Measurements from ENCODE around the gene FGF14. TPM values are rescaled to one million over a fixed set of nuclear protein-coding genes. Genes with fewer than 3 reads are reported as not detected.

FGF14 gene
- total RNA-seq, 2 donors from 2014 or later, result 0.14 TPM

- H3K4me1 ChIP-seq (ENCODE audit: control insufficient read depth in 1 of 2, low read depth in 2 of 2), result no peaks in the 10 kb centered on the region
- ATAC-seq (ENCODE audit: insufficient number of reproducible peaks, low FRiP score, low read depth) (no peak), DNase-seq (ENCODE audit: low spot score) (no peak)
- H3K36me3 ChIP-seq, result no peaks in the 10 kb centered on the region
- H3K27ac ChIP-seq, result no peak overlapping the region
- no peak for TF ChIP-seq CTCF (IDR thresholded peaks at IDR 0.05)
- H3K27me3 ChIP-seq (replicated peaks; ENCODE audit: insufficient read depth), result no peaks in the 10 kb centered on the region
- H3K9me3 ChIP-seq, result no peaks in the 10 kb centered on the region
- no peak overlapping the region for H3K4me3 ChIP-seq
Measured at GRCh38 chr13:102033386-102033785, 368.5 kb downstream of the FGF14 start.

GRCh38 chr13:102028868-102029267 lies 373.0 kb downstream of the FGF14 start:
- Histone ChIP-seq H3K9me3 (no peaks in the 10 kb centered on the region), H3K4me3 (no peak overlapping the region), H3K27ac (no peak overlapping the region), H3K4me1 (ENCODE audit: control insufficient read depth in 1 of 2, low read depth in 2 of 2) (peaks cover 4 to 6% of the 10 kb centered on the region in 2 donors), H3K36me3 (no peaks in the 10 kb centered on the region), H3K27me3 (replicated peaks; ENCODE audit: insufficient read depth) (no peaks in the 10 kb centered on the region)
- ATAC-seq (ENCODE audit: insufficient number of reproducible peaks, low FRiP score, low read depth), result no peak
- DNase-seq (ENCODE audit: low spot score), result no peak
- no peak for TF ChIP-seq CTCF (IDR thresholded peaks at IDR 0.05)

GRCh38 chr13:102028206-102028605 lies 373.6 kb downstream of the FGF14 start:
- peaks cover 4 to 6% of the 10 kb centered on the region in 2 donors for H3K4me1 ChIP-seq (ENCODE audit: control insufficient read depth in 1 of 2, low read depth in 2 of 2)

GRCh38 chr13:102021777-102022176 lies 380.1 kb downstream of the FGF14 start:
- peaks cover 10% of the 10 kb centered on the region for H3K9me3 ChIP-seq
- no peak overlapping the region for H3K27ac ChIP-seq
- H3K36me3 ChIP-seq, result no peaks in the 10 kb centered on the region
- no peaks in the 10 kb centered on the region for H3K27me3 ChIP-seq (replicated peaks; ENCODE audit: insufficient read depth)
- no peak overlapping the region for H3K4me3 ChIP-seq
- no peak for ATAC-seq (ENCODE audit: insufficient number of reproducible peaks, low FRiP score, low read depth)
- no peak for TF ChIP-seq CTCF (IDR thresholded peaks at IDR 0.05)
- H3K4me1 ChIP-seq (ENCODE audit: control insufficient read depth in 1 of 2, low read depth in 2 of 2), result peaks cover 4% of the 10 kb centered on the region in 2 donors
- DNase-seq (ENCODE audit: low spot score), result no peak

More at GRCh38 chr13:102028206-102028605, 373.6 kb downstream of the FGF14 start:
- no peak for ATAC-seq (ENCODE audit: insufficient number of reproducible peaks, low FRiP score, low read depth)
- no peak for TF ChIP-seq CTCF (IDR thresholded peaks at IDR 0.05)
- no peaks in the 10 kb centered on the region for H3K27me3 ChIP-seq (replicated peaks; ENCODE audit: insufficient read depth)
- H3K36me3 ChIP-seq, result no peaks in the 10 kb centered on the region
- H3K27ac ChIP-seq, result no peak overlapping the region
- no peak overlapping the region for H3K4me3 ChIP-seq
- no peak for DNase-seq (ENCODE audit: low spot score)
- no peaks in the 10 kb centered on the region for H3K9me3 ChIP-seq

GRCh38 chr13:102020611-102021216 lies 381.1 kb downstream of the FGF14 start:
- H3K36me3 ChIP-seq, result no peaks in the 10 kb centered on the region
- no peaks in the 10 kb centered on the region for H3K4me1 ChIP-seq (ENCODE audit: control insufficient read depth in 1 of 2, low read depth in 2 of 2)
- H3K4me3 ChIP-seq, result no peak overlapping the region
- ATAC-seq (ENCODE audit: insufficient number of reproducible peaks, low FRiP score, low read depth) (no peak), DNase-seq (ENCODE audit: low spot score) (no peak)
- no peak overlapping the region for H3K27ac ChIP-seq
- no peak for TF ChIP-seq CTCF (IDR thresholded peaks at IDR 0.05)
- H3K9me3 ChIP-seq, result peaks cover 13% of the 10 kb centered on the region
- H3K27me3 ChIP-seq (replicated peaks; ENCODE audit: insufficient read depth), result no peaks in the 10 kb centered on the region
